H1 (cell line): ENCODE measurements around the gene CEP128. TPM values are rescaled to one million over a fixed set of nuclear protein-coding genes. Genes with fewer than 3 reads are reported as not detected.

Source experiments
- CTCF ChIA-PET: fragments of 300-600 bp; sonication (Branson Sonifier 250); formaldehyde crosslinking; loops from one replicate; lab custom pipeline; 2021; ENCODE audit not compliant: partially characterized antibody; lab: Charles Lee
- POLR2A ChIA-PET: fragments of 300-600 bp; sonication (Branson Sonifier 250); formaldehyde crosslinking; loops from one replicate; lab custom pipeline; 2021; ENCODE audit warnings: inconsistent platforms; ENCODE audit not compliant: partially characterized antibody; lab: Charles Lee
- DNase-seq, 2 experiments: peaks; one replicate each; pipeline versions ENCODE4 v3.0.0 to v3.0.0-alpha.2; 2010 to 2022; ENCODE audit warnings: low spot score in 2 of 2, low read depth in 1 of 2, mixed read lengths in 1 of 2
- FAIRE-seq: peaks from 2 replicates; lab custom pipeline; 2011; peaks lifted over from hg19 to GRCh38; lab: Jason Lieb, UNC
- H2AFZ ChIP-seq: 2 replicates; pipeline ENCODE4 v1.8.1; 2012; ENCODE audit warnings: low read length, inconsistent platforms
- H2AK5ac ChIP-seq: 2 replicates; pipeline ENCODE4 v1.6.1; 2013; ENCODE audit warnings: low read depth, low read length
- H2BK120ac ChIP-seq: replicated peaks from 2 replicates; pipeline ENCODE3; 2013; ENCODE audit warnings: low read depth, low read length, inconsistent platforms
- H2BK12ac ChIP-seq: 2 replicates; pipeline ENCODE4 v1.6.1; 2013; ENCODE audit warnings: low read depth, low read length
- H2BK15ac ChIP-seq: 2 replicates; pipeline ENCODE4 v1.6.1; 2013; ENCODE audit warnings: low read length
- H2BK20ac ChIP-seq: 2 replicates; pipeline ENCODE4 v1.6.1; 2013; ENCODE audit warnings: low read length
- H2BK5ac ChIP-seq: 2 replicates; pipeline ENCODE4 v1.6.1; 2013; ENCODE audit warnings: low read depth, low read length
- H3K14ac ChIP-seq: 2 replicates; pipeline ENCODE4 v1.6.1; 2013; ENCODE audit warnings: inconsistent platforms; ENCODE audit not compliant: insufficient read length
- H3K18ac ChIP-seq: 2 replicates; pipeline ENCODE4 v1.6.1; 2013; ENCODE audit warnings: low read length; ENCODE audit errors: extremely low read depth
- H3K23ac ChIP-seq: 2 replicates; pipeline ENCODE4 v1.6.1; 2013; ENCODE audit warnings: inconsistent platforms; ENCODE audit not compliant: insufficient read length
- H3K23me2 ChIP-seq: 2 replicates; pipeline ENCODE4 v1.6.1; 2013; ENCODE audit warnings: low read depth, low read length
- H3K27ac ChIP-seq: 2 replicates; pipeline ENCODE4 v1.6.1; 2011; ENCODE audit warnings: low read depth, low read length, inconsistent platforms
- H3K27me3 ChIP-seq, 4 experiments: replicated peaks in 1 of 4; 1 replicate in 1 of 4; 2 replicates in 3 of 4; pipeline versions ENCODE4 v1.6.1 to v1.8.1; 2011 to 2013; ENCODE audit warnings: low read length in 3 of 4, mild to moderate bottlenecking in 3 of 4, inconsistent platforms in 2 of 4, mixed read lengths in 2 of 4, moderate library complexity in 1 of 4; ENCODE audit not compliant: control insufficient read depth in 3 of 4, insufficient read depth in 3 of 4; ENCODE audit errors: extremely low read depth in 1 of 4
- H3K36me3 ChIP-seq, 4 experiments: 2 replicates each; pipeline versions ENCODE4 v1.6.1 to v1.8.1; 2011 to 2013; ENCODE audit warnings: mild to moderate bottlenecking in 4 of 4, low read length in 3 of 4, moderate library complexity in 2 of 4, control low read depth in 1 of 4, inconsistent platforms in 1 of 4; ENCODE audit not compliant: insufficient read depth in 4 of 4, control insufficient read depth in 2 of 4
- H3K4ac ChIP-seq: replicated peaks from 2 replicates; pipeline ENCODE3; 2013; ENCODE audit warnings: low read length, low read depth, mixed read lengths, inconsistent platforms; ENCODE audit not compliant: insufficient read length
- H3K4me1 ChIP-seq, 4 experiments: replicated peaks in 1 of 4; 1 replicate in 1 of 4; 2 replicates in 3 of 4; pipeline versions ENCODE4 v1.6.1 to v1.8.1; 2011 to 2013; ENCODE audit warnings: low read length in 3 of 4, inconsistent platforms in 2 of 4, mixed read lengths in 1 of 4; ENCODE audit not compliant: insufficient read depth in 4 of 4, control insufficient read depth in 3 of 4
- H3K4me2 ChIP-seq, 2 experiments: 2 replicates each; pipeline versions ENCODE4 v1.6.1 to v1.8.1; 2011 to 2013; ENCODE audit warnings: low read depth in 2 of 2, low read length in 2 of 2, control low read depth in 1 of 2, inconsistent platforms in 1 of 2, mild to moderate bottlenecking in 1 of 2; ENCODE audit not compliant: insufficient read depth in 1 of 2
- H3K4me3 ChIP-seq, 4 experiments: fragments of 200-600, 300-600 bp in 1 of 4; sonication (generic), shearing (Covaris generic), sonication (Bioruptor Twin) in 1 of 4; 2 replicates each; pipeline versions ENCODE4 v1.5.1 to v1.8.1; 2011 to 2016; ENCODE audit warnings: low read length in 4 of 4, low read depth in 3 of 4, control low read depth in 2 of 4, inconsistent platforms in 2 of 4, mild to moderate bottlenecking in 2 of 4, mixed read lengths in 1 of 4, moderate library complexity in 1 of 4; ENCODE audit not compliant: insufficient read depth in 2 of 4; ENCODE audit errors: extremely low read depth in 1 of 4
- H3K56ac ChIP-seq: replicated peaks from 2 replicates; pipeline ENCODE3; 2013; ENCODE audit warnings: low read depth, mild to moderate bottlenecking, mixed read lengths, low read length, inconsistent platforms; ENCODE audit not compliant: insufficient read length
- H3K79me1 ChIP-seq: 2 replicates; pipeline ENCODE4 v1.6.1; 2013; ENCODE audit warnings: low read depth, low read length, control low read depth
- H3K79me2 ChIP-seq, 2 experiments: 2 replicates each; pipeline versions ENCODE4 v1.6.1 to v1.8.1; 2012 to 2013; ENCODE audit warnings: low read length in 2 of 2, mild to moderate bottlenecking in 2 of 2, inconsistent platforms in 1 of 2; ENCODE audit not compliant: insufficient read depth in 2 of 2, control insufficient read depth in 1 of 2
- H3K9ac ChIP-seq, 4 experiments: replicated peaks in 1 of 4; 1 replicate in 1 of 4; 2 replicates in 3 of 4; pipeline versions ENCODE4 v1.6.1 to v1.8.1; 2011 to 2013; ENCODE audit warnings: low read depth in 3 of 4, low read length in 3 of 4, control low read depth in 2 of 4, mild to moderate bottlenecking in 2 of 4, moderate library complexity in 2 of 4, inconsistent platforms in 1 of 4; ENCODE audit errors: extremely low read depth in 1 of 4
- H3K9me3 ChIP-seq, 2 experiments: 2 replicates each; pipeline versions ENCODE4 v1.6.1 to v1.8.1; 2012 to 2013; ENCODE audit warnings: mild to moderate bottlenecking in 2 of 2, moderate library complexity in 2 of 2, control low read depth in 1 of 2, inconsistent platforms in 1 of 2, low read depth in 1 of 2, low read length in 1 of 2, mixed read lengths in 1 of 2; ENCODE audit not compliant: insufficient read depth in 2 of 2
- H4K20me1 ChIP-seq, 2 experiments: replicated peaks in 1 of 2; 2 replicates each; pipeline versions ENCODE3 to v1.8.1; 2011 to 2013; ENCODE audit warnings: inconsistent platforms in 2 of 2, low read length in 2 of 2, mild to moderate bottlenecking in 1 of 2; ENCODE audit not compliant: insufficient read depth in 2 of 2, control insufficient read depth in 1 of 2
- H4K5ac ChIP-seq: 2 replicates; pipeline ENCODE4 v1.6.1; 2013; ENCODE audit warnings: low read length, low read depth, mixed read lengths, inconsistent platforms; ENCODE audit not compliant: insufficient read length
- H4K8ac ChIP-seq: 2 replicates; pipeline ENCODE4 v1.8.0; 2013; ENCODE audit warnings: mild to moderate bottlenecking, moderate library complexity, low read length, inconsistent platforms; ENCODE audit not compliant: insufficient read depth; ENCODE audit errors: extremely low read depth
- H4K91ac ChIP-seq: replicated peaks from 2 replicates; pipeline ENCODE3; 2013; ENCODE audit warnings: low read length, mixed read lengths, inconsistent platforms; ENCODE audit not compliant: insufficient read length
- CHD2 ChIP-seq: IDR thresholded peaks from 2 replicates; pipeline ENCODE4 v1.6.1; 2012; ENCODE audit warnings: low read length, improper control_type of control experiment
- E2F6 ChIP-seq: IDR thresholded peaks from 2 replicates; pipeline ENCODE4 v1.6.1; 2012; ENCODE audit warnings: inconsistent platforms
- EZH2 ChIP-seq: fragments of 200-600 bp; sonication (generic); IDR thresholded peaks from 2 replicates; pipeline ENCODE4 v1.7.1; 2012; ENCODE audit warnings: low read depth, mild to moderate bottlenecking, moderate library complexity, low read length, inconsistent platforms; ENCODE audit not compliant: severe bottlenecking
- HDAC2 ChIP-seq, 2 experiments: fragments of 300-600 bp in 1 of 2; sonication (generic) in 1 of 2; IDR thresholded peaks; 2 replicates each; pipeline ENCODE4 v1.6.1; 2011 to 2012; ENCODE audit warnings: low read depth in 2 of 2, low read length in 2 of 2, mild to moderate bottlenecking in 2 of 2, moderate library complexity in 2 of 2, borderline replicate concordance in 1 of 2, inconsistent platforms in 1 of 2
- RXRA ChIP-seq: IDR thresholded peaks from 2 replicates; pipeline ENCODE4 v1.6.1; 2011; ENCODE audit warnings: low read depth, mild to moderate bottlenecking, low read length, moderate library complexity; ENCODE audit not compliant: insufficient read depth
- SIN3A ChIP-seq, 2 experiments: IDR thresholded peaks in 1 of 2; conservative IDR thresholded peaks in 1 of 2; 2 replicates each; pipeline ENCODE4 v1.6.1; 2011 to 2012; ENCODE audit warnings: low read length in 2 of 2, improper control_type of control experiment in 1 of 2, low read depth in 1 of 2, mild to moderate bottlenecking in 1 of 2
- TBP ChIP-seq: IDR thresholded peaks from 2 replicates; pipeline ENCODE4 v1.6.1; 2011; ENCODE audit warnings: low read depth, low read length, improper control_type of control experiment
- TEAD4 ChIP-seq: IDR thresholded peaks from 2 replicates; pipeline ENCODE4 v1.6.1; 2012; ENCODE audit warnings: low read depth, low read length, inconsistent platforms, mixed read lengths
- WGBS, 2 experiments: shearing (Covaris generic) in 1 of 2; methylation state at CpG; one replicate each; pipeline versions ENCODE4 v1.1.6 to v1.1.7; 2013 to 2015; ENCODE audit warnings: low lambda C conversion rate in 2 of 2, mixed read lengths in 2 of 2, inconsistent platforms in 1 of 2, low coverage in 1 of 2, missing lambda C conversion rate in 1 of 2; ENCODE audit not compliant: insufficient replicate concordance in 2 of 2, insufficient coverage in 1 of 2, insufficient read length in 1 of 2; ENCODE audit errors: extremely low coverage in 1 of 2, missing lambda C conversion rate in 1 of 2; 5-methylcytosine and 5-hydroxymethylcytosine counted together
- polyA plus RNA-seq, 7 experiments: library from polyadenylated mRNA; depleted of rRNA in 3 of 7; stranded (reverse) in 5 of 7; unstranded in 2 of 7; fragments of >200 nt in 5 of 7; fragments of 200-250 nt in 2 of 7; gene quantifications; 1 replicate in 5 of 7; 2 replicates in 1 of 7; 4 replicates in 1 of 7; pipeline versions ENCODE4 v1.2.1 to v1.2.3, GENCODE V29; 2011 to 2013; ENCODE audit warnings: missing spikeins in 2 of 7, mixed read lengths in 2 of 7
- total RNA-seq: library from RNA; stranded (reverse); fragmentation: NEBNext Ultra II Directional; extraction: Animal tissue kit (Norgen Biotek cat#: 25700); gene quantifications from 2 replicates; pipeline ENCODE4 v1.2.1, GENCODE V29; 2021

Gene CEP128
- total and polyA plus RNA-seq, 2 of the 8 experiments (the other 6 are each of a cell fraction or from before 2014, with no cell fraction given) = 1.9 to 17.0 TPM

GRCh38 chr14:80776657-80777056 is 164.9 kb downstream of the CEP128 start:
- Histone ChIP-seq H3K79me1 (no peaks in the 10 kb centered on the region), H3K27ac (no peak overlapping the region), H3K23me2 (no peaks in the 10 kb centered on the region), H3K4me3 (no peak overlapping the region), H3K18ac (no peak overlapping the region), H4K20me1 (no peaks in the 10 kb centered on the region), H3K14ac (no peak overlapping the region), H4K5ac (no peak overlapping the region), H3K79me2 (no peaks in the 10 kb centered on the region), H3K9me3 (no peaks in the 10 kb centered on the region), H3K56ac (no peak overlapping the region), H2BK12ac (no peak overlapping the region), H3K36me3 (no peaks in the 10 kb centered on the region), H2BK15ac (no peak overlapping the region), H3K4me2 (no peak overlapping the region), H2BK120ac (no peak overlapping the region), H3K9ac (no peak overlapping the region), H3K4me1 (no peaks in the 10 kb centered on the region), H3K23ac (no peak overlapping the region), H2BK5ac (no peak overlapping the region)
- FAIRE-seq = no peak
- CTCF ChIA-PET = no interaction called here
- TF ChIP-seq SIN3A (conservative IDR thresholded peaks at IDR 0.05 in 1 of 2, IDR thresholded peaks at IDR 0.05 in 1 of 2; ENCODE audit: low read depth in 1 of 2, low read length in 2 of 2) (no peak), E2F6 (no peak), RXRA (no peak), CHD2 (no peak), HDAC2 (IDR thresholded peaks at IDR 0.05; ENCODE audit: borderline replicate concordance in 1 of 2, low read depth in 2 of 2, low read length in 2 of 2) (no peak), EZH2 (no peak), TBP (no peak), TEAD4 (no peak)
- TF ChIP-seq, all 59 proteins: peak for 0
- no peak overlapping the region for H4K8ac ChIP-seq
- no peaks in the 10 kb centered on the region for H3K27me3 ChIP-seq
- no peak overlapping the region for H2BK20ac ChIP-seq
- no peak overlapping the region for H3K4ac ChIP-seq
- 88% methylated on average over 1 of the region's 1 CpG; no CpG with 5 or more reads in 1 of the 2 experiments for WGBS, 2 experiments
- no peak overlapping the region for H4K91ac ChIP-seq
- H2AK5ac ChIP-seq = no peak overlapping the region
- H2AFZ ChIP-seq = no peak overlapping the region
- POLR2A ChIA-PET = no interaction called here
- no peak for DNase-seq
